ENCODE measurements around the gene HMGXB4. TPM values are rescaled to one million over a fixed set of nuclear protein-coding genes. Genes with fewer than 3 reads are reported as not detected.

HMGXB4 gene
- total RNA-seq, 2 donors from 2014 or later, result 35.3 to 36.9 TPM

- no peak for ATAC-seq (replicated peaks)
- no peaks in the 10 kb centered on the region for H3K27me3 Mint-ChIP-seq
- peak overlapping the region; percentile 89 for H3K27ac Mint-ChIP-seq
- H3K9me3 Mint-ChIP-seq, result no peaks in the 10 kb centered on the region
- H3K36me3 Mint-ChIP-seq (ENCODE audit: low read depth), result peaks cover 6% of the 10 kb centered on the region
- H3K4me3 Mint-ChIP-seq, result peak overlapping the region; percentile 67
- peaks cover 73% of the 10 kb centered on the region for H3K4me1 Mint-ChIP-seq
Observed at GRCh38 chr22:35311551-35311999, 54.3 kb downstream of the HMGXB4 start.

- peaks cover 65% of the 10 kb centered on the region for H3K4me1 Mint-ChIP-seq
- peak; percentile 42 for ATAC-seq (replicated peaks)
- no peaks in the 10 kb centered on the region for H3K27me3 Mint-ChIP-seq
- H3K4me3 Mint-ChIP-seq, result peak overlapping the region; percentile 57
- peaks cover 13% of the 10 kb centered on the region for H3K36me3 Mint-ChIP-seq (ENCODE audit: low read depth)
- peak overlapping the region; percentile 89 for H3K27ac Mint-ChIP-seq
- H3K9me3 Mint-ChIP-seq, result no peaks in the 10 kb centered on the region
Observed at GRCh38 chr22:35312198-35313059, 55.1 kb downstream of the HMGXB4 start.

- peak; percentile 86 for ATAC-seq (replicated peaks)
- H3K4me3 Mint-ChIP-seq, result peak overlapping the region; percentile 57
- no peaks in the 10 kb centered on the region for H3K9me3 Mint-ChIP-seq
- no peaks in the 10 kb centered on the region for H3K27me3 Mint-ChIP-seq
- peaks cover 22% of the 10 kb centered on the region for H3K36me3 Mint-ChIP-seq (ENCODE audit: low read depth)
- H3K27ac Mint-ChIP-seq, result peak overlapping the region; percentile 89
- peaks cover 54% of the 10 kb centered on the region for H3K4me1 Mint-ChIP-seq
Observed at GRCh38 chr22:35313311-35314121, 56.2 kb downstream of the HMGXB4 start.

- Mint-ChIP-seq H3K4me3 (peak overlapping the region; percentile 57), H3K4me1 (peaks cover 46% of the 10 kb centered on the region), H3K27me3 (no peaks in the 10 kb centered on the region), H3K27ac (peak overlapping the region; percentile 89), H3K36me3 (ENCODE audit: low read depth) (peaks cover 22% of the 10 kb centered on the region), H3K9me3 (no peaks in the 10 kb centered on the region)
- no peak for ATAC-seq (replicated peaks)
Observed at GRCh38 chr22:35314161-35314942, 57.1 kb downstream of the HMGXB4 start.

GRCh38 chr22:35315141-35315854 is 58.0 kb downstream of the HMGXB4 start:
- Mint-ChIP-seq H3K9me3 (no peaks in the 10 kb centered on the region), H3K4me1 (peaks cover 36% of the 10 kb centered on the region), H3K27ac (peak overlapping the region; percentile 89), H3K4me3 (no peak overlapping the region), H3K36me3 (ENCODE audit: low read depth) (peaks cover 22% of the 10 kb centered on the region), H3K27me3 (no peaks in the 10 kb centered on the region)
- ATAC-seq (replicated peaks), result no peak

- Mint-ChIP-seq H3K4me3 (no peak overlapping the region), H3K9me3 (no peaks in the 10 kb centered on the region), H3K27me3 (no peaks in the 10 kb centered on the region), H3K36me3 (ENCODE audit: low read depth) (peaks cover 30% of the 10 kb centered on the region), H3K4me1 (peaks cover 28% of the 10 kb centered on the region), H3K27ac (no peak overlapping the region)
- ATAC-seq (replicated peaks), result no peak
Observed at GRCh38 chr22:35315855-35316745, 58.8 kb downstream of the HMGXB4 start.

GRCh38 chr22:35316751-35317150 is 59.5 kb downstream of the HMGXB4 start:
- ATAC-seq (replicated peaks), result no peak
- Mint-ChIP-seq H3K36me3 (ENCODE audit: low read depth) (peaks cover 37% of the 10 kb centered on the region), H3K9me3 (no peaks in the 10 kb centered on the region), H3K4me3 (no peak overlapping the region), H3K4me1 (peaks cover 25% of the 10 kb centered on the region), H3K27me3 (no peaks in the 10 kb centered on the region), H3K27ac (no peak overlapping the region)

GRCh38 chr22:35317680-35318290 is 60.5 kb downstream of the HMGXB4 start:
- H3K36me3 Mint-ChIP-seq (ENCODE audit: low read depth), result peaks cover 42% of the 10 kb centered on the region
- no peak overlapping the region for H3K27ac Mint-ChIP-seq
- peaks cover 19% of the 10 kb centered on the region for H3K4me1 Mint-ChIP-seq
- ATAC-seq (replicated peaks), result no peak
- H3K4me3 Mint-ChIP-seq, result no peak overlapping the region
- no peaks in the 10 kb centered on the region for H3K27me3 Mint-ChIP-seq
- H3K9me3 Mint-ChIP-seq, result no peaks in the 10 kb centered on the region

- Mint-ChIP-seq H3K27ac (no peak overlapping the region), H3K4me3 (no peak overlapping the region), H3K9me3 (no peaks in the 10 kb centered on the region), H3K4me1 (peaks cover 11% of the 10 kb centered on the region), H3K27me3 (no peaks in the 10 kb centered on the region), H3K36me3 (ENCODE audit: low read depth) (peaks cover 49% of the 10 kb centered on the region)
- ATAC-seq (replicated peaks), result no peak
Observed at GRCh38 chr22:35318346-35319215, 61.3 kb downstream of the HMGXB4 start.

GRCh38 chr22:35319244-35319985 is 62.1 kb downstream of the HMGXB4 start:
- Mint-ChIP-seq H3K9me3 (no peaks in the 10 kb centered on the region), H3K27ac (no peak overlapping the region), H3K4me3 (no peak overlapping the region), H3K4me1 (peaks cover 7% of the 10 kb centered on the region), H3K27me3 (no peaks in the 10 kb centered on the region), H3K36me3 (ENCODE audit: low read depth) (peaks cover 58% of the 10 kb centered on the region)
- no peak for ATAC-seq (replicated peaks)

GRCh38 chr22:35322126-35322525 is 64.8 kb downstream of the HMGXB4 start:
- no peaks in the 10 kb centered on the region for H3K27me3 Mint-ChIP-seq
- no peaks in the 10 kb centered on the region for H3K4me1 Mint-ChIP-seq
- no peak for ATAC-seq (replicated peaks)
- H3K36me3 Mint-ChIP-seq (ENCODE audit: low read depth), result peaks cover 80% of the 10 kb centered on the region
- no peaks in the 10 kb centered on the region for H3K9me3 Mint-ChIP-seq
- no peak overlapping the region for H3K4me3 Mint-ChIP-seq
- no peak overlapping the region for H3K27ac Mint-ChIP-seq
